22Rv1 (cell line): Measurements from ENCODE around the gene PTCD1.

ENCODE experiments used
- ZFX ChIP-seq: fragments of 450-650 bp; IDR thresholded peaks from 2 replicates; pipeline ENCODE4 v1.6.1; 2017; ENCODE audit warnings: antibody characterized with exemption, borderline replicate concordance
- TF ChIP-seq, protein P1 (sequence below): fragments of 450-650 bp; IDR thresholded peaks from 2 replicates; pipeline ENCODE4 v1.5.1; 2017; ENCODE audit warnings: mild to moderate bottlenecking

DNA sequence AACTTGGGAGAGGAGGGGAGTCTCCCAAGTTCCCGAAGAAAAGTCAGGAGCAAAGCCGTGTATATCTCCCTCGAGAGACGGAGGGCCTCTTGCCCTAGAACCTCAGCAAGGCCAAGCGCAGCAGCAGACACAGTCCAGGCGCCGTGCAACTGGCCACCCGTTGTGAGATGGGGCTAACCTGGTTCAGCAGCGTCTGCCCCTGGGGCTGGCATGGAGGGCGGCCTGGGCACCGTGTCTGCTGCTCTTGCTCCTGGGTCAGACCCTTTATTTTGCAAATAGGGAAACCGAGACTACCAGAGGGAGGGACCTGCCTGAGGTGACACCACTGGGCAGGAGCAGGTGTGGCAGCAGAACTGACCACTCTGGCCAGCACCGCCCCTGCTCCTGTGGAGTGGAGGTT, 13.9 kb upstream of the PTCD1 start:
- TF ChIP-seq, protein P1, sequence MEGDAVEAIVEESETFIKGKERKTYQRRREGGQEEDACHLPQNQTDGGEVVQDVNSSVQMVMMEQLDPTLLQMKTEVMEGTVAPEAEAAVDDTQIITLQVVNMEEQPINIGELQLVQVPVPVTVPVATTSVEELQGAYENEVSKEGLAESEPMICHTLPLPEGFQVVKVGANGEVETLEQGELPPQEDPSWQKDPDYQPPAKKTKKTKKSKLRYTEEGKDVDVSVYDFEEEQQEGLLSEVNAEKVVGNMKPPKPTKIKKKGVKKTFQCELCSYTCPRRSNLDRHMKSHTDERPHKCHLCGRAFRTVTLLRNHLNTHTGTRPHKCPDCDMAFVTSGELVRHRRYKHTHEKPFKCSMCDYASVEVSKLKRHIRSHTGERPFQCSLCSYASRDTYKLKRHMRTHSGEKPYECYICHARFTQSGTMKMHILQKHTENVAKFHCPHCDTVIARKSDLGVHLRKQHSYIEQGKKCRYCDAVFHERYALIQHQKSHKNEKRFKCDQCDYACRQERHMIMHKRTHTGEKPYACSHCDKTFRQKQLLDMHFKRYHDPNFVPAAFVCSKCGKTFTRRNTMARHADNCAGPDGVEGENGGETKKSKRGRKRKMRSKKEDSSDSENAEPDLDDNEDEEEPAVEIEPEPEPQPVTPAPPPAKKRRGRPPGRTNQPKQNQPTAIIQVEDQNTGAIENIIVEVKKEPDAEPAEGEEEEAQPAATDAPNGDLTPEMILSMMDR = no peak
- no peak for TF ChIP-seq ZFX
